HG02938 (cell line): ENCODE measurements around the gene SYS1.

Experiments
- ATAC-seq: cut with Tn5 transposase; IDR thresholded peaks from one replicate; pipeline ENCODE4 v1.9.1; 2021; ENCODE audit warnings: mild to moderate bottlenecking, moderate library complexity; ENCODE audit not compliant: unreplicated experiment

The SYS1 gene

GRCh38 chr20:45409521-45410272 is 46.7 kb downstream of the SYS1 start:
- ATAC-seq = no peak

GRCh38 chr20:45410887-45411286 is 47.9 kb downstream of the SYS1 start:
- ATAC-seq = no peak

GRCh38 chr20:45412653-45413052 is 49.7 kb downstream of the SYS1 start:
- ATAC-seq = no peak

- no peak for ATAC-seq
Observed at GRCh38 chr20:45413479-45413878, 50.5 kb downstream of the SYS1 start.

- ATAC-seq = peak; percentile 66
Observed at GRCh38 chr20:45415822-45416637, 53.1 kb downstream of the SYS1 start, which contains the start of gene PIGT. Gene PIGT (plus strand): TSS chr20:45416141. CDS start chr20:45416157, 16 bp downstream.

GRCh38 chr20:45416917-45417316 is 54.0 kb downstream of the SYS1 start:
- ATAC-seq = no peak
